Posterior vena cava (tissue), 2 donors: ENCODE data around the gene SNIP1. TPM values are rescaled to one million over a fixed set of nuclear protein-coding genes. Genes with fewer than 3 reads are reported as not detected.
"Not testable (repeated sequence)": the region's sequence is repeated elsewhere in the genome, so short reads cannot be mapped to it uniquely, and the experiment has no call there.

Experiments used
- DNase-seq: peaks from one replicate; pipeline ENCODE4 v3.0.0-alpha.2; 2020; ENCODE audit warnings: low spot score
- intact Hi-C, 2 donors: fragments of 100-400 bp; cut with DNase I; formaldehyde crosslinking; loops; one replicate each; pipeline versions ENCODE4 v1.14.1 to v1.14.2; 2022 to 2023
- total RNA-seq, 2 donors: library from RNA; stranded (reverse); fragmentation: NEBNext Ultra II Directional; extraction: Animal tissue kit (Norgen Biotek cat#: 25700); gene quantifications; one replicate each; pipeline ENCODE4 v1.2.1, GENCODE V29; 2021
- donor health status: DM: yes; HTN: yes; CAD: no.
- donor health status: DM: yes; HTN: yes; CAD: no.

The SNIP1 gene
- total RNA-seq, 2 donors from 2014 or later: 11.3 to 13.9 TPM

DNA sequence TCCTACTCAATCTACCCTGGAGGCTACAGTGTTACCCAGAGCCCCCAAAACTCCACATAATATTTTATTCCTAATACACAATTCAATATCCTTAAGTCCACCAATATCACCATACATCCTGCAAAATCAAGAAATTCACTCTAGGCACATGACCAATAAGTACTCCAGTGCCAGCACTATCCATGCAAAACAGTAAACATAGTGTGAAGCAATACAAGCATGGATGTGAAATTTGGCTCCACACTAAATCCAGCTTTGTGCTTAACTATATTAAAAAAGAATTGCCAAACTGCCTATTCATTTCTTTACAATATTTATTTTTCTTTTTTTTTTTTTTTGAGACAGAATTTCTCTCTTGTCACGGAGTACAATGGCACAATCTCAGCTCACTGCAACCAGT lies 36.5 kb downstream of the SNIP1 start:
- DNase-seq: no peak
- intact Hi-C loops: no loop called here

DNA sequence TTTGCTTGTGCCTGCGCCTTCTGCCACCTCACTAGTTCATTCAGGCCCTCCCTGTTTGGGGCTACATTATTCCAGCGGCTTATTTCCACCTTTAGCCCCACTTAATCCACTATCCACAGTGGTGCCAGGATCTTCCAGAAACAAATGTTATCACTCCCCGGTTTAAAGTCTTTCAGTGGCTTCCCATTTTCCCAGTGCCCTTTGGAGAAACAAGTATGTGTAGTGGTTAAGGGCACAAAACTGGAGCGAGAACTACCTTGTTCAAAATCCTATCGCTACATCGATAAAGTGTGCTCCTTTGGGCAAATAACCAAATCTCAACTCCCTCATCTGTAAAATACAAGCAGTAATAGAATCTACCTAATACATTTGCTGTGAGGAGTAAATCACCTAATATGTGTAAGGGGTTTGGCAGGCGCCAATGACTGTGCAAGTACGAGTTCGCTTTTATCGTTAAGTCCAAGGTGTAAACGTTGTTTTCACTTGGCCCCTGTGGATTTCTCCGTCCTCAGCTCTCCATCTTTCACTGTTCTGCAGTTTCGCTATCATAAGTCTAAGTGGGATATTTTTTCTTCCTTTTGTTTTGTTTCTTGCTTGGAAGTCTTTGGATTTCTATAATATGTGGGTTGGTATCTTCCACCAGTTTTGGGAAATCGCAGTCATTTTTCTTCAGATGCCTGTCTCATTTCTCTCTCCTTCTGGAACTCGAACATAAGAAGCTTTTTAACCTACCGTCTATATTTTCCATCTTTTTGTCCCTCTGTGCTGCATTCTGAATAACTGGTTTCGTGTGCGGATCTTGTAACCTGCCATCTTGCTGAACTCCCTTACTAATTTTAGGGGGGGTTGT lies 38.7 kb downstream of the SNIP1 start:
- DNase-seq: no peak
- intact Hi-C loops: no loop called here

DNA sequence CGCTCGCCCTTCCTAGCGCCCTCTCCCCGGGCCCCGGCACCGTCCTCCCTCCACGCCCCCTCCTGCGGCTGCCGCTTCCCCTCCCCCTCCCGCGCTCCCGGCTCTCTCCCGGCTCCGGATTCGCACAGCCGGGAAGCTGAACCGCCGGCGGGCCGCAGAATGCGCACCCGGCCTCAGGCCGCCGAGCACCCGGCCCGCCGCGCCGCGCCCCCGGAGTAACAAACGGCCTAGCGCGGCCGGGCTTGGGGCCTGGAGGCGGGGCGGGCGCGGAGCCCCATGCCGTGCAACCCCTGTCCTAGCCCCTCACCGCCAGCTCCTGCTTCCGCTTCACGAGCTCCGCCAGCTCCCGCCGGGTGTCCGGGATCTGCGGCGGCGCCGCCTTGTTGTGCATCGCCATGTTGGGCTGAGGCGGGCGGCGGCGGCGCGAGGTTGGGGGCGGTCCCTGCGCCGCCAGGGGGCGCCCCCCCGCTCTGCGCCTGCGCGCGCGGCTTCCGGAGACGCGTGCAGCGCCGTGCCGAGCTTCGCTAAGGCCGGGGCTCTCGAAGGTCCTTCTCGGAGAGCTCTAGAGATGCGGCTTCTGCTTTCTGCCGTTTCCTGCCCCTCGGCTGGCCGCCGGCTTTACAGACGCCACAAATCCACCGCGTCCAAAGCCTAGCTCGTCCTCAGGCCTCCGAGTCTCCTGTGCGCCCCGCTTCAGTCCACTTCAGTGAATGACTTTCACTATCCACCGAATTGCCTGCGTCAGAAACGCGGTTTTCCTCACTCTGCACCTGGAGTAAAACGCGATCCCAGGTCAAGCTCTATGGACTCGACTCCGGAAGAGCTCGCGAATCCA lies 39.5 kb downstream of the SNIP1 start, which contains the start of gene MEAF6:
TSS of gene MEAF6 (minus strand) at position 417 of the 835 bp plus-strand sequence. CDS start at position 397, 20 bp downstream.
- peak; percentile 95 for DNase-seq
- intact Hi-C loops: no loop called here

DNA sequence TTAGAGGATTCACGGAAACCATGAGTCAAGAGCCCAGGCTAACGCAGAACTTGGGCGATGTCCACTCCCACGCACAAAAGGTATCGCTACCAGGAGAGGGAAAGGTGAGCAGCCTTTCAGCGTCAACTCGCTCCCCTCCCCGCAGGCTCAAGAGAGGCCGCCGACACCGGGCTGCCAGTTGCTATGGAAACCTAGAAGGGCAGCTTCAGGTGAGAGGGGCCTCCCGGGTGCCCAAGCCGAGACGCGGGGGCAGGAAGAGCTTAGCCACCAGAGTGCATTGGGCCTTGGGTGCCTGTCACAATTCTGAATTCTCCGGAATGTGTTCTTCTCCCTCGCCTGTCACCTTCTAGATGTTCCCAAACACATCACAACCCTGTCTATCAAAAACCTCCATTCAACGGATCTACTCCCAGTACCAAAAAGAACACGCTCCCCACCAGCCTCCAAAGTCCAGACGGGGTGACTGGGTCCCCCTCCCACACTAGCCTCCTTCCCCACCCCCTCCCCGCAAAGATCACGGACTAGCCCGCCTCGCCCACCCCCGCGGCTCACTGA lies 40.2 kb downstream of the SNIP1 start:
- no peak for DNase-seq
- intact Hi-C loops: no loop called here

- intact Hi-C loops: no loop called here
- DNase-seq: no peak
Observed at GRCh38 chr1:37509181-37509580, 44.9 kb downstream of the SNIP1 start.

GRCh38 chr1:37506740-37507139 lies 47.4 kb downstream of the SNIP1 start:
- intact Hi-C loops: no loop called here
- no peak for DNase-seq

DNA sequence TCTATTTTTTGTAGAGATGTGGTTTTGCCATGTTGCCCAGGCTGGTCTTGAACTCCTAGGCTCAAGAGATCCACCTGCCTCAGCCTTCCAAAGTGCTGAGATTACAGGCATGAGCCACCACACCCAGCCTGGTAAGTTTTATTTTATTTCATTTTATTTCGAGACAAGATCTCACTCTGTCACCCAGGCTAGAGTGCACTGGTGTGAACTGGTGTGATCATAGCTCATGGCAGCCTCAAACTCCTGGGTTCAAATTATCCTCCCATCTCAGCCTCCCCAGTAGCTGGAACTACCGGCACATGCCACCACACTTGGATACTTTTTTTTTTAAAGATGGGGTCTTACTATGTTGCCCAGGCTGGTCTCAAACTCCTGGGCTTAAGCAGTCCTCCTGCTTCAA lies 51.3 kb downstream of the SNIP1 start:
- DNase-seq, intact Hi-C loops: not testable (repeated sequence)

DNA sequence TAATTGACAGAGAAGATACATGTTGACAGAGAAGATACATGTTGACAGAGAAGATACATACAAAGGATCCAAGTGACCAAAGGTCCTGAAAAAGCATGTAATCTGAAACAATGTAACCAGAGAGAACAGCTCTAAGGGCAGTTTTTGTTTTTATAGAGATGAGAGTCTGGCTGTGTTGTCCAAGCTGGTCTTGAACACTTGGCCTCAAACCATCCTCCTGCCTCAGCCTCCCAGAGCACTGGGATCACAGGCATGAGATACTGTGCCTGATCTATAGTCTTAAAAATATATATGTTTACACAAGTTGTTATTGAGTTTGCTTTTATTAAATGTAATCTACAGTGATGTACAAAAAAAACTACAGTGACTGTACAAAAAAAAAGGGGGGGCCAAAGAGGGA lies 52.0 kb downstream of the SNIP1 start:
- intact Hi-C loops: no loop called here
- DNase-seq: no peak

DNA sequence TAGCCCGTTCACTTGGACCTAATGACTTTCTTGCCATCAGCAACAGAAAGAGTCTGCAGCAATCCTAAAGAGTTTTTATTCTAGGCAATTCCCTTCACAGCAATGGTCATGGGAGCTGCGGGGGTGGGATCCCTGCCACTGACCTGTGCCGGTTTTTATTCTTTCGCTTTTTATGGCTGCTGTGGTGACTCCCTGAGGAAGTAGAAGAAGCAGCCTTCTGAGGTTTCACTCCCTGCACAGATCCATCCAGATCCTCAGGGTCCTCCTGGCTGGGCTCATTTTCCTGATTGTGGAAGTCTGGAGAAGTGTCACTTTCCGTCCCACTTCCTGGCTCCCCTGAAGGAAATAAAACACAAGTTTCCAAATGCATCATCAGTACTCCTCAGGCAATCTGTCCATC lies 52.4 kb downstream of the SNIP1 start:
- DNase-seq: no peak

GRCh38 chr1:37498872-37499617 lies 55.0 kb downstream of the SNIP1 start:
- intact Hi-C loops: no loop called here
- no peak for DNase-seq

More for the DNA sequence above, 52.4 kb downstream of the SNIP1 start:
- intact Hi-C loops: no loop called here

GRCh38 chr1:37497832-37498231 lies 56.3 kb downstream of the SNIP1 start:
- DNase-seq: no peak
- intact Hi-C loops: no loop called here

GRCh38 chr1:37495875-37496274 lies 58.2 kb downstream of the SNIP1 start:
- no peak for DNase-seq
- intact Hi-C loops: no loop called here

GRCh38 chr1:37493336-37494098 lies 60.6 kb downstream of the SNIP1 start:
- DNase-seq: no peak
- intact Hi-C loops: no loop called here

- intact Hi-C loops: loop anchor here in 1 of 2 donors (5.0 kb wide), 1 partner anchor 35 kb away; no protein-coding TSS in a partner anchor
- no peak for DNase-seq
Observed at GRCh38 chr1:37487619-37487984, 66.5 kb downstream of the SNIP1 start.

DNA sequence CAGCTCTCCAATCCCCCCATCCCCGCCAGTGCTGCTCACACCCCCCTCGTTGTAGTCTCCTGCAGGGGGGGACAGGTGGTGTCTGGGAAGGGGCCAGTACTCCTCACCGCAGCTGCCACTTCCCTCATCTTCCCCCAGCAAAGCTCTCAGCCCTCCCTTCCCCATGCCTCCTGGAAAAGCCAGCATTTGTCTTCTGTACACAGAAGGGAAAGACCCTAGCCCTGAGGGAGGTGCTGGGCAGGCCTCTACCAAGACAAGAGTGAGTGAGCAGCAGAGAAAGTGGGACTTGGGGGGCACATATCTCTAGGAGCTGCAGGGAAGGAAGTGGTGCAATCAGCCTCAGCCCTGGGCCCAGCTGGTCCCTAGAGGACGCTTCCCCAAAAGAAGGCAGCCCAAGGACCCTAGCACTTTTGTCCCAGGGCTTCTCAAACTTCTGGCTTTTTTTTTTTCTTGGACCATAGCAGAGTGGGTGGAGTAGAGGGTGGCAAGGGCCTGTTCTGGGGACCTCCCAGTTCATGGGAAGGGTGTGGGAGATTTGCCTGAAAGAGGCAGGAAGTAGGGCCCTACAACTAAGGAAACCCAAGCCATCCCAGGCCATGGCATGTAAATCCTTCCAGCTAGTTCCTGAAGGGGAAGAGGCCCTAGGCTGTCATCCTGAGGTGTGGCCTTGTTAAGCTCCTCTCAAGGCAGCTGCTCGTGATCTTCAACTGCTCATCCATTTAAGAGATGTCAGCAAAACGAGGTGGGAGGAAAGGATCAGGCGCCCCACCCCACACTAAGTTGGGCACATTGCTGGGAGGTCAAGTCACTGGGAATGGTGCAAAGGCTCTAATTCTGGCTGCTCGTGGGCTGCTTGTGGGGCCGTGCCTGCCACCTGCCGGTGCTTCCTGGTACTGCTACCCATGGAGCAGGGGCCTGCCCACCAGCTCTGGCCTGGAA lies 67.1 kb downstream of the SNIP1 start:
- intact Hi-C loops: loop anchor here in 1 of 2 donors (5.0 kb wide), 1 partner anchor 35 kb away; no protein-coding TSS in a partner anchor
- peak; percentile 96 for DNase-seq

DNA sequence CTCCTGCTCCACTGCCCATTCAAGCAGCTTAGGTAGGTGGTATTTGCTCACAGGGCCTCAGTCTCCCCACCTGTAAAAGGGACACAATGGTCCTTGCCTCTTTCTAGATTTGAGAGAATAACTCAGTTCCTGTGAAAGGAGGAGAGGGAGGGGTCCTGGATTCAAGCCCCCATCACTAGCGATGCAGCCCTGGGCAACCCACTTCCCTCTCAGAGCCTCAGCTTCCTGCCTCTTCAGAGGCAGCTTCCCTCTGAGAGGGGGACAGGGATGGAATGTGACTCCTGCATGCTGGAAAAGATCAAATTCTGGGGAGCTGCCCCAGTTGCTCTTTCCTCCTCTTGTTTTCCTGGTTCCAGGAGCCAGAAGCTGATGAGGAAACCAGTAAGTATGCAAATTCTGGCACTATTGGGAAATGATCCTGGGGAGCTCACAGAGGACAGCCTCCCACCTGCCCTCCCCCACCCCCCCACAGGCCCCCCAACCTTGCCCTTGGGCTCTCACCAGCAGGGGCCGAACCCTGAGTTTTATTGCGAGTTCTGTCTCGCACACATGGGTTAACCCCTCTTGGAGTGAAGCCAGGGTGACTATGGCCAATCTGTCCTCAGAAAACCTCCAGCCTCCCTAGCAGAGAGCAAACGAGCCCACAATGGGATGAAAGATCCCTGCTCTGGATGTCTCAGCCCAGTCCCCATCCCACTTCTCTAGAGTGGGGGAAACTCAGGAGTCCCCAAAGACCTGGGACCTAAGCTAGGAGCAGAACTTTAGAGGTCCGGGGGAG lies 68.0 kb downstream of the SNIP1 start:
- no peak for DNase-seq
- intact Hi-C loops: loop anchor here (2.0 to 5.0 kb wide), 2 partner anchors 31 to 34 kb away; no protein-coding TSS in a partner anchor
